Germinal center (tissue), 1 donor: ENCODE measurements around the gene LAGE3.

Source experiments
- DNase-seq: peaks from one replicate; pipeline ENCODE4 v3.0.0; 2012; ENCODE audit warnings: mixed read lengths, low spot score

Gene LAGE3

DNA sequence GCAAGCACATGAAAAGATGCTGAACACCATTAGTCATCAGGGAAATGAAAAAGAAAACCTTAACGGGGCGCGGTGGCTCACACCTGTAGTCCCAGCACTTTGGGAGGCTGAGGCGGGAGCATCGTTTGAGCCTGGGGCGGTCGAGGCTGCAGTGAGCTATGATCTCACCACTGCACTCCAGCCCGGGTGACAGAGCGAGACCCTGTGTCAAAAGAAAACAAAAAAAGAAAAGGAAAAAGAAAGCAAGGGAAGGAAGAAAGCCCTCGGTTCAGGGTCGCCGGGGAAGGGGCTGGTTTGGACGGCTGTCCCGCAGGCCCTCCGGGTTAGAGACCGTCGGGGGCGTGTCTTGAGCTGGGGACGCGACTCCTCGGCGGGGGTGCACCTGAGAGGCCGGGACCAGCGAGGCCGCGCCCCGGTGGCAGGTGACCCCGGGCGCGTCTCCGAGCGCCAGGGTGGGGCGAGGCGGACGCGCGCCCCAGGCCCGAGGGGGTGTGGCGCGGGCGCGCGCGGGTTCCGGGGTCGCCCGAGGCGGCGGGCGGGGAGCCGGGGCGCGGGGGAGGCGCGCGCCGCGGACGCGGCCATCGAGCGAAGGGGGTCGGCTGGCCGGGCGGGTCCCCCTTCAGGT, 21.5 kb downstream of the LAGE3 start:
- DNase-seq = peak; percentile 79

DNA sequence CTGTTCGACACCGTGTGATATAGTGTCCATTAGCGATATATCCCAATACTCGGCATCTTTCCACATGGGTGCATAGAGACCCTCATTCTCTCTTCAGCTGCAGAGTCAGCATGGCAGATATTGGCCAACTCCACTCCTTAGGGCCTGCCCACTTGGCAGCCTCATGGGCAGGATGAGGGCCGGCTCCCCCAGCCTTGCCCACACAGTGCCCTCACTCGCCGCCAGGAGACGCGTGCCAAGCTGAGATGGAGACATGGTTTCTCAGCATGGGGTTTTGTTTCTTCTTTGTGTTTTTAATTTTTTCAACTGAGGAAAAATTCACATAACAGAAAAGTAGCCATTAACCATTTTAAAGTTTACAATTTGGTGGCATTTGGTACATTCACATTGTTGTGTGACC, 26.3 kb downstream of the LAGE3 start:
- no peak for DNase-seq

- no peak for DNase-seq
Observed at GRCh38 chrX:154450312-154450711, 28.8 kb downstream of the LAGE3 start.

- DNase-seq = no peak
Observed at GRCh38 chrX:154449618-154450017, 29.5 kb downstream of the LAGE3 start.

GRCh38 chrX:154448484-154448883, 30.6 kb downstream of the LAGE3 start:
- DNase-seq = no peak

GRCh38 chrX:154446430-154446829, 32.7 kb downstream of the LAGE3 start:
- no peak for DNase-seq

DNA sequence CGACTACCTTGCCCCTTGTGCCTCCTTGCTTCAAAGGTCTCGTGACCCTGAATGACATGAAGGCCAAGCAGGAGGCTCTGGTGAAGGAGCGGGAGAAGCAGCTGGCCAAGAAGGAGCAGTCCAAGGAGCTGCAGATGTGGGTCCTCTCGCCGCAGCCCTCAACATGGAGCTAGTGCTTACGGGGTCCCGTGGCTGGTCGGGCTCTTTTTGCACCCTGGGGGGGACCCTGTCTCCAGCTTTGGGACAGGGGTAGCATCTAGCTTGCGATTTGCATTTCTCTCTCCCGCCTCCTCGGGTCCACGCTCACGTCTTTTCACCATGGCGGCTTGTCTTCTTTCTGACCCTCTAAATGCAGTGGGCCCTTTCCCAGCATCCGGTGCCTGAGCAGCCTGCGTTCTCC, 33.3 kb downstream of the LAGE3 start:
- no peak for DNase-seq

- DNase-seq = no peak
Observed at GRCh38 chrX:154444755-154445246, 34.3 kb downstream of the LAGE3 start.

DNA sequence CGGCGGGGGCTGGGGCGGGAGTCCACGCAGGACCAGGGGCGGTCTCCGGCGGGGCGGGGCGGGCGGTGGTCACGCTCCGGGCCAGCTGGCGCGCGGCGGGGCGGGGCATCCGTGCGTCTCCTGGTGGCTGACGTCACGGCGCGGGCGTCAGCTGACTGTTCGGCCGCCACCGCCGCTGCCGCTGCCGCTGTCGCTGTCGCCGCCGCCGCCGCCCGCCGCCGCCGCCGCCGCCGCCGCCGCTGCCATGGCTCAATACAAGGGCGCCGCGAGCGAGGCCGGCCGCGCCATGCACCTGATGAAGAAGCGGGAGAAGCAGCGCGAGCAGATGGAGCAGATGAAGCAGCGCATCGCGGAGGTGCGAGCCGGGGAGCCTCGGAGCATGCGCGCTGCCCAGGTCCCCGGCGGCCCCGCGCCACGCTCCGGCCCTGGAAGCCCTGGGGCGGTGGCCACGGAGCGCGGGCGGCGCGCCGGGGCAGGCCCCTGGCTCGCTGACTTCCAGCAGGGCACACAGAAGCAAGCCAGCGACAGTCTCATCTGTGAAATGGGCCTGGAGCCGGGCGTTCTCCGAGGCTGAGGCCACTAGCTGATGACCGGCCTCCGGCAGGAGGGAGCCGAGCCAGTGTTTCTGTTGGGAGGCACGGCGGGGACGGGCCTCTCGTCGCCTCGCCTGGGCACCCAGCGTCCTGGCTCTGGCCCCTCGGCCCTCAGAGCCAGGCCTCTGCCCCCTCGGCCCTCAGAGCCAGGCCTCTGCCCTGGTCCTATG, 34.9 kb downstream of the LAGE3 start, which contains the start of gene FAM50A:
FAM50A (plus strand) TSS at position 150 of the 763 bp plus-strand sequence; CDS start at position 245, 95 bp downstream.
- DNase-seq = peak; percentile 80

DNA sequence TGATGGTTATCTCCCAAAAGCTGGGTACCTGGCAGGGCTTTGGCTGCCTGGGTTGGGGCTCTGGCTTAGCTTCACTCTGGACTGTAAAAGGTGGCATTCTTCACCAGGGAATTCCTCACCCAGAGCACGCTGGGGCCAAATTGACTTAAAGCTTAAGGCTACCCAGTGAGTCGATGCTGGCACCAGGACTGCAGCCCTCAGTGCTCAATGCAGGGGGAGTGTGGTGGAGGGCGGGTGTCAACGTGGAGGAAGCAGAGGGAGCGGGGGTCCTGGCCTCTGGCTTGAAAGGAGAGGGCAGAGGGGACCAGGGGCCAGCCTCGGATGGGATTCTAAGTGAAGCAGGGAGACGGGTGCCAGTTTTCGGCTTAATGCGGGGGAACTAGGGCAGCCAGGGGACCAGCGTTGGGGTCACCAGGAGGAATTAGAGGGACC, 35.6 kb downstream of the LAGE3 start:
- DNase-seq = no peak

DNA sequence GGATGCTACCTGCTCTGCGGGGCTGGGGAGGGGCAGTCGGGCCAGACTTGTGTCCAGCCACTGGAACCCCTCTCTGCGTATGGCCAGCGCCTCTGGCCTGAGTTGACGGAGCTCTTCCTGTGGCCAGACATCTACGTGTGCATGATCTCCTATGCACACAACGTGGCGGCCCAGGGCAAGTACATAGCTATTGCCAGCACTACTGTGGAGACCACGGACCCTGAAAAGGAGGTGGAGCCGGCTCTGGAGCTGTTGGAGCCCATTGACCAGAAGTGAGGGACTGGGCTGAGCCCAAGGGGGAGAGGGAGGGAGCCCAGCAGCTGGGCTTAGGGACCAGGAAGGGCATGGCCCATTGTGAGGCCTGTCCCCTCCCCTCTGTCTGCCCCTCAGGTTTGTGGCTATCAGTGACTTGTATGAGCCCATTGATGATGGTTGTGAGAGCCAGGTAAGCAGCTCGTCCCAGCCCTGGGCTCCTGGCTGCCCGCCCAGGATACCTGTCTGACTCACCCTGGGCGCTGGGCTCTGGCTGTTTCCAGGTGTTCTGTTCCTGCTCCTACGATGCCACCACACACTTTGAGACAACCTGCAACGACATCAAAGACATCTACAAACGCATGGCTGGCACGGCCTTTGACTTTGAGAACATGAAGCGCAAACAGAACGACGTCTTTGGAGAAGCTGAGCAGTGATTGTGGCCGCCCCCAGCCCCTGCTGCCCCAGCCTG, 36.9 kb downstream of the LAGE3 start:
- no peak for DNase-seq

DNA sequence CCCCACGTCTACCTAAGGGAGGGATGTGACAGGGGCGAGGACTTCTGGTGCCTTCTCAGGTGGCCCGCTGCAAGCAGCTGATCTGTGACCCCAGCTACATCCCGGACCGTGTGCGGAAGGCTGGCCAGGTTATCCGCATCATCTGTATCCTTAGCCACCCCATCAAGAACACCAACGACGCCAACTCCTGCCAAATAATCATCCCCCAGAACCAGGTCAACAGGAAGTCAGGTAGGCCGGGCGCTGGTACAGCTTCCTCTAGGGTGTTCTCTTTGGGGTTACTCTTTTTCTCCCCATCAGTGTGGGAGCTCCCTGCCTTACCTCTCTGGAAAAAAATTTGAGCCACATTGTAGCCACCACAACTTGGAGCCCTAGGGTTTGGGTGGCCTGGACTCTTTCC, 37.5 kb downstream of the LAGE3 start:
- no peak for DNase-seq

- DNase-seq = no peak
Observed at GRCh38 chrX:154440623-154441357, 38.3 kb downstream of the LAGE3 start.

DNA sequence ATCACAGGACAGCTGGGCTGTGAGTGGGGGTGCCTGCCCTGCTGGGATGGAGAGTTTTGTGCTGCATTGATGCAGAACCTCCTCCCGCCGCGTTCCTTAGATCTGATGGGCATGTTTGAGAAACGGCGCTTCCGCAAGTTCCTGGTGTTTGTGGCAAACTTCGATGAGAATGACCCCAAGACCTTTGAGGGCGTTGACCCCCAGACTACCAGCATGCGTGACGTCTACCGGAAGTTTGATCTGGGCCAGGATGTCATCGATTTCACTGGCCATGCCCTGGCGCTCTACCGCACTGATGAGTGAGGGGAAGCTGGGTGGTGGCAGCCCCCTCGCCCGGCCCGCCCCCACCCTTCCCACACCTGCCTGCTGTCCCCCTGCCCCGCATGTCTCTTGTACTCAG, 39.2 kb downstream of the LAGE3 start:
- no peak for DNase-seq

DNA sequence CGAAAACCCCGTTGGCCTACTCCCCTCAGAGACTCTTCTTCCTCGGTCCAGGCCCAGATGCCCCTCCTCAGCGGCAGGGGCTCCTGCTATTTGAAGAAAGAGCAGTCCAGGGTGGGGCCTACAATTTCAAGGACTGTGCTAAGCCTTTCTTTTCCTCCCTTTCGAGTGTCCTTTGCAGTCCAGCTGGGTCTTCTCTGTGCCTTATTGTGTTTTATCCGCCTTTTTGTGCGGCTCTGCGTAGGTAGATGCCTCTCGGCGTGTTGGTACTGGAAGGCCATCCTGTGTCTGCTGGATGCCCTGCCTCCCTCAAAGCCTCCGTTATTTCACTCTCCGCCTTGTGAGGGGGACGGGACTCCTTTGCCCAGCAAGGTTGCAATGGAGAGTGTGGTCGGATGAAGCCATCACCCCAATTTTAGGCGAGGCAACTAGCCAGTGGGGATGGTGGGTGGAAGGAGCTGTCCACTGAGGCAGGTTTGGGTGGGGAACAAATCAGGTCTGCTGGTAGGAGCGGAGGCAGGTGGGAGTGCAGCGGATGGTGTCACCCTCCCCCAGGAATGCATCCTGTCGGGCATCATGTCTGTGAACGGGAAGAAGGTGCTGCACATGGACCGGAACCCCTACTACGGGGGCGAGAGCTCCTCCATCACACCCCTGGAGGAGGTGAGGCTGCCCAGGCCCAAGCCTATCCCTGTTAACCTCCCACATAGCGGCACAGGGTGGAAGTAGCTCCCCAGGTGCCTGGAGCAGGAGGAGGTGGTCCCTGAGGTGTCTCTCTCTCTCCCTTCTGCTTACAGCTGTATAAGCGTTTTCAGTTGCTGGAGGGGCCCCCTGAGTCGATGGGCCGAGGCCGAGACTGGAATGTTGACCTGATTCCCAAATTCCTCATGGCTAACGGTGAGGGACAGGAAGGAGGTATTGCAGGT, 40.8 kb downstream of the LAGE3 start:
- DNase-seq = no peak

GRCh38 chrX:154436983-154437752, 41.9 kb downstream of the LAGE3 start, which contains the start of gene GDI1:
Gene GDI1 (plus strand): TSS chrX:154437154. CDS start chrX:154437255, 101 bp downstream.
- peak; percentile 54 for DNase-seq

DNA sequence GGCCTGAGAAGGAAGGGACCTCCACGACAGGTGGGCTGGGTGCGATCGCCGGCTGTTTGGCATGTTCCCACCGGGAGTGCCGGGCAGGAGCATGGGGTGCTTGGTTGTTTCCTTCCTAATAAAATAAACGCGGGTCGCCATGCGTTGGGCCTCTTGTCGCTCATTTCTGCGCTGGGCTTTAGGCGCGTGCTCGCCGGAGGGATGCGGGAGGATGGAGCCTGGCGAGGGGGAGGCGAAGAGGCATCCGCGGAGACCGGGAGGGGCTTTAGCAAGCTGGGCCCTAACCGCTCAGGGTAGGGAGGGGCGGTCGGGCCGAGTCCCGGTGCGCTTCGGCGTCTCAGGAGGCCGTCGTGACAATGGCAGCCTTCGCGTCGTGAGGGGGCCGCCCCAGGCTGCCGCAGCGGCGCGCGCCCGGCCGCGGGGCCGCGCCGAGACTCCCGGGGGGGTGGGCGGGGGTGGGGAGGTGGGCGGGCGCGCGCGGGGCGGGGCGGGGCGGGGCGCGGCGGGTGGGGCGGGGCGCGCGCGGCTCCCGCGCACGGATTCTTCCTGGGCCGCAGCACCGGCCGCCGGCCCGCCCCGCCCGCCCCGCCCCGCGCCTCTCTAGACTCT, 42.6 kb downstream of the LAGE3 start:
- DNase-seq = peak; percentile 84

GRCh38 chrX:154435171-154435733, 43.8 kb downstream of the LAGE3 start:
- no peak for DNase-seq
